Stimulated activated CD8-positive, alpha-beta memory T cell treated with anti-CD3 and anti-CD28 coated beads, Interleukin-7, amount 100 ng/mL, for 48 hours (primary cell): ENCODE results near the gene STK17A.
A peak's percentile ranks its signal among the peaks of the same experiment; 100 is the strongest.
"Not testable (repeated sequence)": the region's sequence is repeated elsewhere in the genome, so short reads cannot be mapped to it uniquely, and the experiment has no call there.

Experiments
- DNase-seq, 2 donors: peaks; one replicate each; pipeline ENCODE4 v3.0.0-alpha.2; 2020; ENCODE audit warnings: low read depth in 1 of 2; ENCODE audit errors: extremely low read depth in 1 of 2

Gene STK17A

GRCh38 chr7:43565786-43566185, 17.1 kb upstream of the STK17A start:
- no peak for DNase-seq

- DNase-seq = no peak
These were observed 14.4 kb upstream of the STK17A start for GRCh38 chr7:43568529-43568928.

GRCh38 chr7:43569424-43569823, 13.5 kb upstream of the STK17A start:
- no peak for DNase-seq

DNA sequence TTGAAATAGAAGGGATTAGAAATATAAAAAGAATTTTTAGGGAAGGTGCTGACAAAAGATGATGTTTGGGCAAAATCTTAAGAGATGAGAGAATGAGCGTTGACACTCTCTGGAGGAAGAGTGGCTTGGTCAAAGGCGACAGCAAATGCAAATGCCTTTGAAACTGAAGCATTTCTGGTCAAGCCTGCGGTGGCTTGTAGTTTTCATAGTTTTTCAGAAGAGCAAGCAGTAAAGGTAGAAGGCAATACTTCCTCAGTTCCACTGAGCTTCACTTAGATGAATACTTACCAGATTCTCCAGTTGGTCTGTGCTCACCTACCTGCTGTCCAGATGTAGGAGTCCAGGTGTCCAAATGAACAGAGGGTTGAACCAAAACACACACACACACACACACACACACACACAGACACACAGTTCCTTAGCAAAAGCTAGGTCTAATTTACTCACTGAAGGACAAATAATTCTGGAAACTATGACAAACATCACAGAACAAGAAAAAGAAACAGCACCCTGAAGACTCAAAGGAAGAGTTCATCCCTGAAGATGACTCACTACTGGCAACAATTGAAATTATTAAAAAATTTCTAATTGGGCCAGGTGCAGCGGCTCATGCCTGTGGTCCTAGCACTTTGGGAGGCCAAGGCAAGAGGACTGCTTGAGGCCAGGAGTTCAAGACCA, 12.1 kb upstream of the STK17A start:
- DNase-seq = no peak

DNA sequence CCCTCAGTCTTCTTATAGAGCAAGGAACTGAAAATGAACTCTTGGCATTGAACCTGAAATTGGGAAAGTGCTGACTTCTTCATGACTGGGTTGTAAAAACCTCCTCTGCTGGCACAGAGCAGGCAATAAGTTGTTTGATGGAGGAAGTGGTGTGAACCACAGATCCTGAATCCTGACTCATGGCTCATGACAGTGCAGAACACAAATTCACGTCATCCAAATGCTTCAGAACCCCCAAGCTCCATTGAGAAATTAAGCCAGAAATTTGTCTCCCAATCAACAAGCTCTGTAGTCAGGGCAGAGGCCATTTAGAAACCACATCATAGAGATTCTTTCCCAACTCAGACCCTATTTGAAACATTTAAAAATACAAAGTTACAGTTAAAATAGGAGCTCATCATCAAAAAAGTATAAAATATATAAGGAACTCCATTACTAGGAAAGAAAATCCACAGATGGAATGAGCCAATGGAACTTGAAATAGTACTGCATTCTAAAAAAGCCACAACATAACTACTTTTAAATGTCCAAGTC, 10.3 kb upstream of the STK17A start:
- DNase-seq = peak in 1 of 2 donors; percentile 37

GRCh38 chr7:43573832-43574231, 9.1 kb upstream of the STK17A start:
- not testable (repeated sequence) for DNase-seq

DNA sequence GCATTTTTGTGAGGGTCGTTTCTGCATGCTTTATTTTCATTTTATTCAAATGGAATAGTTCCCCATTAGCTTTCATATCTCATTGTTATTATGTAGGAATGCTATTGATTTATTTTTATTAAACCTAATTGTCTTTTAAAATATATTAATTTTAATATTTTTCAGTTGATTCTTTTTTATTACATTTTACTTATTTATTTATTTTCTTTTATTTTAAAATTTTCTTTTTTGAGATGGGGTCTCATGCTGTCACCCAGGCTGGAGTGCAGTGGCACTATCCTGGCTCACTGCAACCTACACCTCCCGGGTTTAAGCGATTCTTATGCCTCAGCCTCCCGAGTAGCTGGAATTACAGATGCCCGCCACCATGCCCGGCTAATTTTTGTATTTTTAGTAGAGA, 7.4 kb upstream of the STK17A start:
- no peak for DNase-seq

- DNase-seq = no peak
These were observed 6.7 kb upstream of the STK17A start for GRCh38 chr7:43576241-43576640.

- no peak for DNase-seq
These were observed 5.4 kb upstream of the STK17A start for GRCh38 chr7:43577485-43577951.

DNA sequence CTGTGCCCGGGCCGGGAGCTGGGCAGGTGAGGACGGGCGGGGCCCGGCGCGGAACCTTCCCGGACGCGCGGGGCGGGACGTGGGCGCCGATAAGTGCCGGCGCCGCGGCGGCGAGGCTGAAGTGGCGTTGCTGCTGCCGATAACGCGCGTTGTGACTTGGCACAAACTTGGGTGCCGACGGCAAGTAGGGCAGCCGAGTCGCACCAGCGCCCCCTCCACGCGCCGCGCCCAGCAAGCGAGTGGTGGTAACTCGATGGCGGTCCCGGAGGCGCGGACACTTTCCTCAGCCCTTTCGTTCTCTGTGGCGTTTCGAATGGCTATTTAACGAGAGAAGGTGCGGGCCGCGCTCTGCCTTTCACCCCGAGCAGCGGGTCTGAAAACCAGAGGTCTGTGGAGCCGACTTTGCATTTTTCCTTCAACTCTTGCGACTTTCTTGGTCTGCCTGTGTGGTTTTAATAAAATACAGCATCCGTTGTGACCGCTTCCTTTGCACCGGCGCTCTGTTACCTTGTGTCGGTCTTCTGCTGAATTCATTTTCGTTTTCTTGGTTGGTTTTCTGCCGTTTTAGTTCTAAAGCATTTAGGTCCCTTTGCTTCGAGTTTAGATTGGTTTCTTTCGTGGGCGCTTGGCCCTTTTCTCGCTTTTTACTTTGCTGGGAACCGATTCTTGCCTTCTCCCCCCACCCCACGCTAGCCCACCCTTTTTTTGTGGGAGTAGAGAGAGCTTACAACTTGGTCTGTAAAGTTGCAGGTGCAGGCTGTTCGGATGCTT, 701 bp downstream of the STK17A start:
- peak; percentile 46 to 47 for DNase-seq

- DNase-seq = no peak
These were observed 1.3 kb downstream of the STK17A start for GRCh38 chr7:43584195-43584586.

DNA sequence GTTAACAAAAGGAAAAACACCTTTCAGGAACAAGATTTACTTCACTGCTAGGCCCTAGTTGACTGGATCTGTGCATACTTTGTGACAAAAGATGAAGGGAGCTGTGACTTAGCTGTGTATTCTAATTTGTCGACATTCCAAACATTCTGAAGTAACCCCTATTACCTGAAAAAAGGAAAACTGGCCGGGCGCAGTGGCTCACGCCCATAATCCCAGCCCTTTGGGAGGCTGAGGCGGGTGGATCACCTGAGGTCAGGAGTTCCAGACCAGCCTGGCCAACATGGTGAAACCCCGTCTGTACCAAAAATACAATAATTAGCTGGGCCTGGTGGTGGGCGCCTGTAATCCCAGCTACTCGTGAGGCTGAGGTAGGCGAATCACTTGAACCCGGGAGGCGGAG, 1.8 kb downstream of the STK17A start:
- not testable (repeated sequence) for DNase-seq

- no peak for DNase-seq
These were observed 2.7 kb downstream of the STK17A start for GRCh38 chr7:43585562-43585961.

- no peak for DNase-seq
These were observed 3.5 kb downstream of the STK17A start for GRCh38 chr7:43586251-43586900.

DNA sequence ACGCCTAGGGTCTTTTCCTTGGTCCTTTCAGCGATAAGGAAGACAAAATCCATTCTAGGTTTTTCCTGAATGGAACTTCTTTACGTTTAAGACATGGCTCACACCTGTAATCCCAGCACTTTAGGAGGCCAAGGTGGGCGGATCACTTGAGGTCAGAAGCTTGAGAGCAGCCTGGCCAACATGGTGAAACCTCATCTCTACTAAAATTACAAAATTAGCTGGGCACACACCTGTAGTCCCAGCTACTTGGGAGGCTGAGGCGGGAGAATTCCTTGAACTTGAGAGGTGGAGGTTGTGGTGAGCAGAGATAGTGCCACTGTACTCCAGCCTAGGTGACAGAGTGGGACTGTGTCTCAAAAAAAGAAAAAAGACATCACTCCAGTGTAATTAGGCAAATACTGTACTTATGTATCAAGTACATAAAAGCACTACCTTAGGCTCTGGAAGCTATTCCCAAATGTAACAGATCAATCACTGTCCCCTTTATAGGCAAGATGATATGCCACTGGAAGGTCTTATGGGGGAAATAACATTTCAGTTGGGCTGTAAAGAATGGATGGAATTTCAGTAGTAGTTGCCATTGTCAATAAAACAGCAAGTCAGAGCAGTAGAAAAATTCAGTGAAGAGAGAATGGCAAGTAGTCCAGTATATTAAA, 5.7 kb downstream of the STK17A start:
- no peak for DNase-seq

- DNase-seq = no peak
These were observed 6.2 kb downstream of the STK17A start for GRCh38 chr7:43589133-43589478.

GRCh38 chr7:43589728-43590127, 6.8 kb downstream of the STK17A start:
- DNase-seq = no peak

GRCh38 chr7:43590862-43591557, 8.1 kb downstream of the STK17A start:
- DNase-seq = peak in 1 of 2 donors; percentile 37

GRCh38 chr7:43591558-43592180, 8.8 kb downstream of the STK17A start:
- DNase-seq = no peak

DNA sequence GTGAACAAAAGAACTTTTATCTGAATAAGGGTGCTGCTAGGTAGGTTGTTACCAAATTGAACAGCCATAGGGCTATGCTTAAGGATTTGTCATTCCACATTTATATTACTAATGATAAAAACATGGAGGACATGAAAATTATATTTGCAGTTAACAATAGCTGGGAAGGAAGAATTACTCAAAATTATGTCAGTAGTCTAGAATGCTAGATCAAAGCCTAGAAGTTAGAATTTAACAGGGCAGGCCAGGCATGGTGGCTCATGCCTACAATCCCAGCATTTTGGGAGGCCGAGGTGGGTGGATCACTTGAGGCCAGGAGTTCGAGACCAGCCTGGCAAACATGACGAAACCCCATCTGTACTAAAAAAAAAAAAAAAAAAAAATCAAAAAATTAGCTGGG, 9.4 kb downstream of the STK17A start:
- DNase-seq = no peak
